ENCODE data around the gene STPG3. TPM values are rescaled to one million over a fixed set of nuclear protein-coding genes. Genes with fewer than 3 reads are reported as not detected.

STPG3 gene
- total and polyA plus RNA-seq, 2 of the 13 experiments (the other 11 are each of a cell fraction or from before 2014, with no cell fraction given): not detected

GRCh38 chr9:137255448-137256114, 4.5 kb downstream of the STPG3 start (continued):
- TF ChIP-seq ZNF839 (CRISPR knock-in tag; IDR thresholded peaks at IDR 0.05; ENCODE audit: borderline replicate concordance): peak; percentile 33; the same call in 1 of the 2 replicates
- TF ChIP-seq KDM5A (IDR thresholded peaks at IDR 0.05; ENCODE audit: borderline replicate concordance, low read length): peak; percentile 95
- no peak for TF ChIP-seq CREB1 (IDR thresholded peaks at IDR 0.05)
- no peak for TF ChIP-seq CREB1 (CRISPR knock-in tag; IDR thresholded peaks at IDR 0.05)
- peak; percentile 95 for TF ChIP-seq HINFP (CRISPR knock-in tag; IDR thresholded peaks at IDR 0.05; ENCODE audit: low read depth)
- TF ChIP-seq CHCHD3 (CRISPR knock-in tag; IDR thresholded peaks at IDR 0.05): no peak
- 0 out of 2 replicates have a peak, but pooled peaks have one; percentile 6 for TF ChIP-seq ZNF331 (CRISPR knock-in tag; IDR thresholded peaks at IDR 0.05)
- TF ChIP-seq MEF2D (CRISPR knock-in tag; IDR thresholded peaks at IDR 0.05): 0 out of 2 replicates have a peak, but pooled peaks have one; percentile 21
- no peak for TF ChIP-seq KAT8 (CRISPR knock-in tag; IDR thresholded peaks at IDR 0.05)
- peak; percentile 27 for TF ChIP-seq YEATS4 (CRISPR knock-in tag; IDR thresholded peaks at IDR 0.05; ENCODE audit: borderline replicate concordance)
- no peak for TF ChIP-seq ZFAT (CRISPR knock-in tag; conservative IDR thresholded peaks at IDR 0.05)
- no peak for TF ChIP-seq ZBTB33 (CRISPR knock-in tag; IDR thresholded peaks at IDR 0.05)
- TF ChIP-seq KLF11 (CRISPR knock-in tag; IDR thresholded peaks at IDR 0.05): no peak
- TF ChIP-seq ELF1 (CRISPR knock-in tag; IDR thresholded peaks at IDR 0.05): peak; percentile 24; the same call in 1 of the 2 replicates
- peak; percentile 78; the same call in 1 of the 2 replicates for TF ChIP-seq PATZ1 (CRISPR knock-in tag; IDR thresholded peaks at IDR 0.05)
- no peak for TF ChIP-seq PTBP1 (IDR thresholded peaks at IDR 0.05; ENCODE audit: low read depth, low read length, poor library complexity, severe bottlenecking)
- TF ChIP-seq MXD1 (CRISPR knock-in tag; IDR thresholded peaks at IDR 0.05): no peak
- TF ChIP-seq ZFX (CRISPR knock-in tag; IDR thresholded peaks at IDR 0.05; ENCODE audit: low read depth): no peak
- TF ChIP-seq NONO (IDR thresholded peaks at IDR 0.05): no peak
- peak; percentile 2; the same call in 1 of the 2 replicates for TF ChIP-seq NONO (CRISPR knock-in tag; conservative IDR thresholded peaks at IDR 0.05)
- 0 out of 2 replicates have a peak, but pooled peaks have one; percentile 53 for TF ChIP-seq SIN3A (IDR thresholded peaks at IDR 0.05; ENCODE audit: borderline replicate concordance, low read depth, low read length)
- TF ChIP-seq AGO2 (optimal IDR thresholded peaks at IDR 0.05; ENCODE audit: low read depth, low read length): no peak
- TF ChIP-seq KDM6A (CRISPR knock-in tag; IDR thresholded peaks at IDR 0.05; ENCODE audit: low read depth): no peak
- TF ChIP-seq PAF1 (CRISPR knock-in tag; IDR thresholded peaks at IDR 0.05): no peak
- peak; percentile 34; the same call in 1 of the 2 replicates for TF ChIP-seq ZNF891 (CRISPR knock-in tag; IDR thresholded peaks at IDR 0.05)

All from HepG2 (cell line).